ENCODE measurements around the gene ZNF469. TPM values are rescaled to one million over a fixed set of nuclear protein-coding genes. Genes with fewer than 3 reads are reported as not detected.

ZNF469 gene
- total and polyA plus RNA-seq, 2 of the 13 experiments (the other 11 are each of a cell fraction or from before 2014, with no cell fraction given), result not detected

DNA sequence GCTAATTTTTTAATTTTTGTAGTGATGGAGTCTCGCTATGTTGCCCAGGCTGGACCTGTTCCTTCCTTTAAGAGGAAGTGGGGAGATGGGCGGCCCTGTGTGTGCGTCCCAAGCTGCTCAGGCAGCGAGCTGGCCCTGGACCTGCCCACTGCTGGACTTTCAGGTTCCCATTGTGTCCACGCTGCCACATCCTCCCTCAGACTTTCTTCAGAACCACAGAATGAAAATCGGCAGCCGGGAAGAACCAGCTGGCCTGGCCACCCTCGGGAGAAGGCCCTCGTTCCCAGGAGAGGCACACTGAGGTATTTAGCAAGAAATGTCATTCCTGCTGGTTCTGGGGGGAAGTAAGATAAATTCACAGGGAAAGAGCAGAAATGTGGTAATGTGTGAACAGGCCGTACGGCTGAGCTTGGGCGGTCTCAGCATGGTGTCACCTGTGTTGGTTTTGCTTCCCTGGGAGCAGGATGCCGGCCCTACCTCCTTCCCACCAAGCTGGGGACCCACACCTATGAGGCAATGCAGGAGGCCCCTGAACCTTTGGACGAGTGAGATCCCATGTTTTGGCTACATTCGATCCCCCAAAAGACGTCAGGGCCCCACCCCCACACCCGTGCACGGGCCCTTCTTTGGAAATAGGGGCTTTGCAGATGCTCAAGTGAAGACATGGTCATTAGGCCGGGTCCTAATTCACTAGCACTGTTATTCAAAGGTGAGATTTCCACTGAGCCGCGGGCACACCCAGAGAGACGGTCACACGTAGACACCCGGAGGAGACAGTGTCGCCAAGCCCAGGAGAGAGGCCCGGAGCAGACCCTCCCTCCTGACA, 35.9 kb upstream of the ZNF469 start (continued):
- TF ChIP-seq, protein P1, sequence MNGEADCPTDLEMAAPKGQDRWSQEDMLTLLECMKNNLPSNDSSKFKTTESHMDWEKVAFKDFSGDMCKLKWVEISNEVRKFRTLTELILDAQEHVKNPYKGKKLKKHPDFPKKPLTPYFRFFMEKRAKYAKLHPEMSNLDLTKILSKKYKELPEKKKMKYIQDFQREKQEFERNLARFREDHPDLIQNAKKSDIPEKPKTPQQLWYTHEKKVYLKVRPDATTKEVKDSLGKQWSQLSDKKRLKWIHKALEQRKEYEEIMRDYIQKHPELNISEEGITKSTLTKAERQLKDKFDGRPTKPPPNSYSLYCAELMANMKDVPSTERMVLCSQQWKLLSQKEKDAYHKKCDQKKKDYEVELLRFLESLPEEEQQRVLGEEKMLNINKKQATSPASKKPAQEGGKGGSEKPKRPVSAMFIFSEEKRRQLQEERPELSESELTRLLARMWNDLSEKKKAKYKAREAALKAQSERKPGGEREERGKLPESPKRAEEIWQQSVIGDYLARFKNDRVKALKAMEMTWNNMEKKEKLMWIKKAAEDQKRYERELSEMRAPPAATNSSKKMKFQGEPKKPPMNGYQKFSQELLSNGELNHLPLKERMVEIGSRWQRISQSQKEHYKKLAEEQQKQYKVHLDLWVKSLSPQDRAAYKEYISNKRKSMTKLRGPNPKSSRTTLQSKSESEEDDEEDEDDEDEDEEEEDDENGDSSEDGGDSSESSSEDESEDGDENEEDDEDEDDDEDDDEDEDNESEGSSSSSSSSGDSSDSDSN (CRISPR knock-in tag; IDR thresholded peaks at IDR 0.05), result no peak
- TF ChIP-seq, protein P2, sequence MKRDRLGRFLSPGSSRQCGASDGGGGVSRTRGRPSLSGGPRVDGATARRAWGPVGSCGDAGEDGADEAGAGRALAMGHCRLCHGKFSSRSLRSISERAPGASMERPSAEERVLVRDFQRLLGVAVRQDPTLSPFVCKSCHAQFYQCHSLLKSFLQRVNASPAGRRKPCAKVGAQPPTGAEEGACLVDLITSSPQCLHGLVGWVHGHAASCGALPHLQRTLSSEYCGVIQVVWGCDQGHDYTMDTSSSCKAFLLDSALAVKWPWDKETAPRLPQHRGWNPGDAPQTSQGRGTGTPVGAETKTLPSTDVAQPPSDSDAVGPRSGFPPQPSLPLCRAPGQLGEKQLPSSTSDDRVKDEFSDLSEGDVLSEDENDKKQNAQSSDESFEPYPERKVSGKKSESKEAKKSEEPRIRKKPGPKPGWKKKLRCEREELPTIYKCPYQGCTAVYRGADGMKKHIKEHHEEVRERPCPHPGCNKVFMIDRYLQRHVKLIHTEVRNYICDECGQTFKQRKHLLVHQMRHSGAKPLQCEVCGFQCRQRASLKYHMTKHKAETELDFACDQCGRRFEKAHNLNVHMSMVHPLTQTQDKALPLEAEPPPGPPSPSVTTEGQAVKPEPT (CRISPR knock-in tag; IDR thresholded peaks at IDR 0.05; ENCODE audit: low read depth), result no peak
- no peak for TF ChIP-seq ZBTB21 (CRISPR knock-in tag; IDR thresholded peaks at IDR 0.05)
- TF ChIP-seq ZNF552 (CRISPR knock-in tag; IDR thresholded peaks at IDR 0.05; ENCODE audit: borderline replicate concordance), result no peak
- no peak for TF ChIP-seq HNRNPLL (IDR thresholded peaks at IDR 0.05; ENCODE audit: low read depth, low read length, poor library complexity, severe bottlenecking)
- no peak for TF ChIP-seq SRY (CRISPR knock-in tag; IDR thresholded peaks at IDR 0.05)
- TF ChIP-seq TBL1XR1 (IDR thresholded peaks at IDR 0.05; ENCODE audit: borderline replicate concordance, low read length, partially characterized antibody), result no peak
- no peak for TF ChIP-seq NFIC (IDR thresholded peaks at IDR 0.05; ENCODE audit: low read length)
- no peak for TF ChIP-seq SSRP1 (CRISPR knock-in tag; IDR thresholded peaks at IDR 0.05)
- TF ChIP-seq NFKBIZ (CRISPR knock-in tag; IDR thresholded peaks at IDR 0.05), result no peak
- no peak for TF ChIP-seq SRF (IDR thresholded peaks at IDR 0.05; ENCODE audit: low read depth, low read length)
